ENCODE measurements around the gene SH2D5.
A peak's percentile ranks its signal among the peaks of the same experiment; 100 is the strongest.

SH2D5 gene

DNA sequence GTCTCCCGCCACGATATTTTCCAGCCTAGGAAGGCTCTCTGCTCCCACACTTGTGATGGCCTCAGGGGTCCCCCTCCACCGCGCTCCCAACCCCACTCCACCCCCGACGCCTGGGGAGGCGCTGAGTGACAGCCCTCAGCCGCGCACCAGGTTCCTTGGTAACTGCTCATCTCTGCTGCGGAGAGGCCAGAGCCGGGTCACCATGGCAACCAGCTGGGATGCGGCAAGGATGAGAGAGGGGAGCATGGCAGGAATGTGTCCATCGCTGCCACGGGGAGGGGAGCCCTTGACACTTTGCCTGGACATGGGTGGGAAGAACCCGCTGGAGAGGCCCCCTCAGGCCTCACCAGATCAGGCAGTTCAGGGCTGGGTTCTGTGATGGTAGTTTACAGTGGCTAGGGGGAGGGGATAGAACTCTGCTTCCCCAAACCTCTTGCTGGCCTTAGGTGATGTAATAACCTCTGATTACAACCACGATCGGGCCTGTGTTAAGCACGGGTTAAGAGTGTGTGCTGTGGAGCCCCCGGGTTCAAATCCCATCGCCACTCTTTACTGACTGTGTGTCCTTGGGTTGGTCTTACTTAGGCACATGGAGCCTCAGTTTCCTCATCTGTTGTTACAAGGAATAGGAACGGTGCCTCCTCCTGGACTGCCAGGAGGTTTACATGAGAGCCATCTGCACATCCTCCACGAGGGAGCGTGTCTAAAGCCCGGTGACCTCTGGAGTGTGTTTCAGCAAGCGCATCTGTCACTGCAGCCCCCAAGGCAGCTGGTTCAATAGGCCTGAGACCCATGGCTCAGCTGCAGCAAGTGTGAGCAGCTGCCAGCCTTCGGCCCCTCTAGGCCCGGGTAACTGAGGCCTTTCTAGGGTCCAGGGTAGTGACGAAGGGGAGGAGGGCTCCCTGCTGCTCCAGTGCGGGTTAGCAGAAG is 21.0 kb downstream of the SH2D5 start:
- DNase-seq: no peak

- DNase-seq: no peak
These were observed 21.8 kb downstream of the SH2D5 start for GRCh38 chr1:20710469-20711284.

DNA sequence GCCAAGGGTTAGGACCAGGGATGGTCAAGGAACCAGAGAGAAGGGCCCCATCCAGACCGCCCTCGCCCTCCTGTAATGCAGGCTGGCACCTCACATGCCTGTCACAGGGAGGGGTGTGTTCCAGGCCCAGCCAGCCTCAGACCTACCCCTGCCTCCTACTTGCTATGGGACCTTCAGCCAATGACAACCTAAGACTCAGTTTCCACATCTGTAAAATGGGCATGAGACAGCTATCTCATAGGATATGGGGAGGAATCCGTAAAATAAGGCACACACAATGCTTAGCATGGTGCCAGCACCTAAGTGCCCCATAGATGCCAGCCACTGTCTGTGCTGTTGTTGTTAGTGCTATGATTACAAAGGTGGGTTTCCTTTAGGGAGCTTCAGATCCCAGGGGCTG is 22.6 kb downstream of the SH2D5 start:
- no peak for DNase-seq

GRCh38 chr1:20708891-20709290 is 23.6 kb downstream of the SH2D5 start:
- no peak for DNase-seq

- DNase-seq: no peak
These were observed 24.4 kb downstream of the SH2D5 start for GRCh38 chr1:20708057-20708456.

- DNase-seq: no peak
These were observed 25.7 kb downstream of the SH2D5 start for GRCh38 chr1:20706841-20707240.

DNA sequence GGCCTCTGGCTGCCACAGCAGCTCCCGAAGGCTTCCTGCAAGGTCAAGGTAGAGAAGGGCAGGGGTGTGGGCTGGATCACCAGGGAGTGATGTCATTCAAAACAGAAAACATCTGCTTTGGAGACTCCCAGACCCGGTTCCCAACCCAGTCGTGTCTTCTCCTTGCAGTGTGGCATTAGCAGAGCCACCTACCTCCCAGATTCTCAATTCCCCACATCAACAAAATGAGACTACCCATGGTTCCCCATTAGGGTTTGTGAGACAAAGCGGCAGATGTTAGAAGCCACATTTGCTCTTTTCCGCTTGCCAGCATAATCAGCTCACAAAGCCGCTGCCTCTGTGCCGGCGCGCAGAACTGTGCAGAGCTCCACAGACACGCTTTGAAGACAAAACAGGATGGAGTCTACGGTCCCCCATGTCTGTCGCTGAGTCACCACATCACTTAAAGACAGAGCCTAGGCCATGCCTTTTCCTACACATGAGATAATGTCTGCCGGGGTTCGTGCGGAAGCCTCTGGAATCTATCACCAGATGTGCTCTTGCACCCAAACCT is 27.2 kb downstream of the SH2D5 start:
- no peak for DNase-seq

- no peak for DNase-seq
These were observed 27.9 kb downstream of the SH2D5 start for GRCh38 chr1:20704390-20705202.

GRCh38 chr1:20703124-20703756 is 29.3 kb downstream of the SH2D5 start:
- no peak for DNase-seq

DNA sequence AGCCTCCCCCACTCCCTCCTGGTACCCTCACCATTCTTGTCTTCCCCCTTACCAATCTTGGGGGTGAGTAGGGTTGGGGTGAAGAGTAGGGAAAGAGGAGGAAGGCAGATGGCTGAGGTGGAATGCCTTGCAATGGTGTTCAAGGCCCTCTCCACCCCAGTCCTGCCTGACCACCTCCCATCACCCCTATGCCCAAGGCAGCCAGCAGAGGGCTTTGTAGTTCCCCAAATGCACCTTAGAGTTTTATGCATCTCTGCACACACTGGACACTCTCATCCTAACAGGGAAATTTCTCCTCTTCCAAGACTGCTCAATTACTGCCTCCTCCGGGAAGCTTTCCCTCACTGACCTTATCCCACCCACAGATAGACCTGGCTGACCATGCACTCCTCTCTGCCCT is 30.1 kb downstream of the SH2D5 start:
- no peak for DNase-seq

DNA sequence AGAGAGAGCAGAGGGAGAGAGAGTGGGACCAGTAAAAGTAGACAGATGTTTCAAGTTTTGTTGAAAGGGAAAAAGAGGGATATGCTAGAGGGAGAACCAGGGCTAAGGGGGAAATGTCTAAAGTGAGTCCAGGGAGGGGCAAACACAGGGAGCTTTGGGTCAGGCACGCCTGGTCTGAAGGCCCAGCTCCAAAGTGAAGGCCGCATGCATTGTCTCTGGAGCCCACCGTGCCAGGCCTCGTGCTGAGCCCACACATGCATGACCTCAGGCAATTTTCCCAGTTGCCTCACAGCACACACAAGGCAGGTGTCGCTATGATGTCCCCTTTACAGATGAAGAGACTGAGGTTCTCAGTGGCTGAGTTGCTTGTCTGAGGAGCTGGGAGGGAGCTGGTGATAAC is 30.7 kb downstream of the SH2D5 start:
- no peak for DNase-seq

DNA sequence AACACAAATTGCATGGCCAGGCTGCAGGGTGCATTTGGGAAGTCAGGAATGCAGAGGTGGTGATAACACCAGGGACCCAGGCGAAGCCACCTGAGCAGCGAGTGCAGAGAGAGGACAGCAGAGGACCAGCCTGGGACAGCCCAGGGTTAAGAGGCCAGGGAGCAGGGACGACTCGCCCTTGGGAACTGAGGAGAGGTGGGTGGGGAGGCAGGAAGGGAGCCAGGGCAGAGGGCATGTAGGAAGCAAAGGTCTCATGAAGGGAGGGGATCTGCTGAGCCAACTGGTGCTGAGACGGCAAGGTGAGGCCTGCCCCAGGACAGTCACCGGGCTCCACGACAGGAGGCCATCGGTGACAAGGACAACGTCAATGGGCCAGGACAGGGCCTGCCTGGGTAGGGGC is 31.1 kb downstream of the SH2D5 start:
- DNase-seq: no peak

DNA sequence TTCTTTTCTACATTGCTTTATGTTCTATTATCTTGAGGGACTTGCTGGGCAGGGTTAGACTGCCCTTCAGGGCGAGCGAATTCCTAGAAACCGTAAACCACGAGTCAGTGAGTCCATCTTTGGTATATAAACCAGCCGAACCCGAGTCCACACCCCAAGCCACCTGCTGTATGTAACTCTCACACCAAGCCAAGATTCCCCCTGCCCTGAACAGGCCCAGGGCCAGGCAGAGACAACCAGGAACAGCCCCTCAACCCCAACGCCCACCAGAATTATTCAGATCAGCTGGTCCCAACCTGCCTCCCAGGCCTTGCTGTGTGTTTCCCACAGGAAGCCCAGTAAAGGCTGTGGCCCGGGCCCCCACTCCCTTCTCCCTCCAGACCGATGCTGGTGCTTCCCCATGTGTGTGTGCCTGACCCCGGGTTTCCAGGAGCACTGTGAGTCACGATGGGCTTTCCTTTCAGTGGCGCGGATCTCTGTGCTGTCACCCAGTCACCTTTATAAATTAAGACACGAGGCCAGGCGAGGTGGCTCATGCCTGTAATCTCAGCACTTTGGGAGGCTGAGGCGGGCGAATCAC is 31.8 kb downstream of the SH2D5 start:
- no peak for DNase-seq

- DNase-seq: no peak
These were observed 32.9 kb downstream of the SH2D5 start for GRCh38 chr1:20699558-20699957.

DNA sequence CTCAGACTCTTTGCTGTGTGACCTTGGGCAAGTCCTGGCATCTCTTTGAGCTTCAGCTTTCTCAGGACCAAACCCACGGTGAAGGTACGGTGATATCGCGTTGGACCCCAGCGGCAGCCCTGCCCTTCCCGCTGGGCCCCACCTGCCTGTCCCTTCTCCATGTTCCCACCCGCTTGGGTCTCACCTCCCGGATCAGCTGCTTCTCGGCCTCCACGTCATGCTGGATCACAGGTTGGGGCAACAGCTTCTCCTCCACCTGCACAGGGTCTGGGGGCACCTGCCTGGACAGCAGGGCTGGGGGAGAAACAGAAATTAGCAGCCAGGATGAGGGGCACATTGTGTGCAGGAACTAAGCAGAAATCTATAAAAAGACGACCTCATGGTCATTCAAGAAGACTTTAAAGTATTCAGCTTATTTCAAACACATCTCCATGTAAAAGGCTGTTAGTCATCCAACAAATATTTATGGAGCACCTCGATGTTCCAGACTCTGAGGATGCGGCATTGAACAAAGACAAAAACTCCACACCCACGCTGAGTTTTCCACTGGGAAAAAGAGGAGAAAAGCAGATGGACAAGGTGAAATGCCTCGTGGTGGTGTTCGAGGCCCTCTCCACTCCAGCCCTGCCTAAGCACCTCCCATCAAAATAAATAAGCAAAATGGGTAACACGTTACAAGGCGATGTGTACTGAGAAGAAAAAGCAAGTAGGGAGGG is 34.1 kb downstream of the SH2D5 start:
- no peak for DNase-seq

- no peak for DNase-seq
These were observed 34.9 kb downstream of the SH2D5 start for GRCh38 chr1:20697563-20697962.

DNA sequence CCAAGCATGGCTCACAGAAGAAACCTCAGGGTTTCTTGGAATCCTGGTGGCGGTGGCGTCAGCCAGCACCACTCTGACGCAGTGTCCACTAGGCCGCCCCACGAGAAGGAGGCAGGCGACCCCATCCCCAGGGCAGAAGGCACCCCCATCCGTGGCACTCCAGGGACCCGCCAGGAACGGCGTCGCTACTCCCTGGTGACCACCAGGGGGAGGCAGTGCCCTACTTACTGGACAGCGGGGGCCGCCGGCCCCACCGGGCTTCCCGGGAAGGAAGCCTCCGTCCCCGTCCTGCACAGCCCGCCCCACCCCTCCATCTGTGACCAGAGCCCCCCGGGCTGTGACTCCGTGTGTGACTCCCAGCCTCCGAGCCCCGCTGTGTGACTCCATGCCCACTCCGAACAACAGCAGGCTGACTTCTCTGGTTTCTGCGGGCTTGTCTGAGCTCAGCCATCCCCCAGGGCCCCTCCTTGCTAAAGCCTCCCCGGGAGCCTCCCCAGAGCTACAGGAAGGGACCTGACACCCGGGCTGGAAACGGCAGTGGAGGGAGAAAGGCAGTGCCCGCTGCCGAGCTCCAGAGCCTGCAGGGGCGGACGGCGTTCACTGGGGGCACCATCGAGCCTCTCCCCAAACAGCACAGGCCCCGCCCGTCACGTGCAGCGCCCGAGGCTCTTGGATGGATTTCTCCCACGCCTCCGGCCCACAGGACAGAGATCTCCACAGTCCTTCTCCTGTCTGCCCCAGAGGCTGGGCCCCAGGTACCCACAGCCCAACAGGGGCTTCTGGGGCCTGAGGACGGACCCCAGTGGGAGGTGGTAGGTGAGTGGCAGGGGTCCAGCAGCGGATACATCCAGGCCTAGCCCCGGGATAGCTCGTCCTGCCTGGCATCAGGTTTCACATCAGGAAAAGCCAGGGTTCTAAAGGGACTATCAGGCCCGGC is 35.8 kb downstream of the SH2D5 start:
- DNase-seq: peak; percentile 72

DNA sequence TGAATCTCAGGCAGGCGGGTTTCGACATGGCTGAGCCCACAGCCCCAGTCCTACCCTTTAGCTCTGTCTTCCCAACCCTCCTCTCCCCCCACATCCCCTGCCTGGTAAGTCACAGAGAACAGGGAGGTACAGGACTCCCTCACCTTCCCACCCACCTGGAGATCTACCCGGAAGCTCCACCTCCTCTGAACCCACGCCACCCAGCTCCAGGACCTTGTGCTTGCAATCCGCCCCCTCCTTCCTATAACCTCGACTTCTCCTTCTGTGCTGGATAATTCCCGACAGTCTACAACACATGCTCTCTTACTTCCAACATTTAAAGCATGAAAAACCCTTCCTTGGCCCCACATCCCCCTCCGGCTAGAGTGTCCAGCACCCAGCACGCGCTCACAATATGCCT is 37.0 kb downstream of the SH2D5 start:
- DNase-seq: no peak

- no peak for DNase-seq
These were observed 38.9 kb downstream of the SH2D5 start for GRCh38 chr1:20693623-20694022.

DNA sequence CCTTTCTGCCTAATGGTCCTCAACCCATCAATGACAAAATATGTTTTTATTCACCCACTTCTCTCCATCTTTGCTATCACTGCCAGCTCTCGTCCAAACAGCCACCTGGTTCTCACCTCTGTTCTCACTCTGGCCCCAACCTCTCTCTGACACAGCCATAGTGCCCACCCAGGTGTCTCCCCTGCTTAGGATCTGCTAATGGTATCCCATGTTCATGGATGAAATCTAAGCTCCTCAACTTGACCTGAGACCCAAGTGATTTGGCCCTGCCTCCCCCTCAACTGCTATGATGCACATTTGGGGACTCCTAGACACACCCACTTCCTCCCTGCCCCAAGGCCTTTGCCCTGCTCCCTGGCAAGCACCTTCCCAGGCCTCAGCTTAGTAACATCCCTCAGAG is 40.6 kb downstream of the SH2D5 start:
- no peak for DNase-seq
